Tibial artery (tissue), 4 donors: ENCODE measurements around the gene ITSN1.

Experiments used
- DNase-seq, 2 donors: peaks; one replicate each; pipeline ENCODE4 v3.0.0-alpha.2; 2019
- H3K27ac ChIP-seq, 2 donors: fragments of 200-600 bp; sonication (generic) in 1 of 2; 1 replicate in 1 of 2; 2 replicates in 1 of 2; pipeline ENCODE4 v1.5.1; 2018 to 2019; ENCODE audit warnings: mild to moderate bottlenecking in 1 of 2
- H3K27me3 ChIP-seq, 2 donors: fragments of 200-600 bp; sonication (generic) in 1 of 2; one replicate each; pipeline versions ENCODE4 v1.5.1 to v1.6.0; 2016 to 2019
- H3K36me3 ChIP-seq, 3 donors: fragments of 200-600 bp; sonication (generic) in 2 of 3; one replicate each; pipeline ENCODE4 v1.5.1; 2016 to 2019; ENCODE audit warnings: mild to moderate bottlenecking in 2 of 3
- H3K4me1 ChIP-seq, 4 donors: fragments of 200-600 bp; sonication (generic) in 2 of 4; 1 replicate in 3 of 4; 2 replicates in 1 of 4; pipeline ENCODE4 v1.5.1; 2016 to 2019
- H3K4me3 ChIP-seq, 2 donors: fragments of 200-600 bp; sonication (generic) in 1 of 2; 1 replicate in 1 of 2; 2 replicates in 1 of 2; pipeline ENCODE4 v1.5.1; 2018 to 2019; ENCODE audit warnings: mild to moderate bottlenecking in 2 of 2
- H3K9me3 ChIP-seq, 3 donors: fragments of 200-600 bp; sonication (generic) in 1 of 3; one replicate each; pipeline ENCODE4 v1.5.1; 2016 to 2019
- CTCF ChIP-seq, 2 experiments: fragments of 200-600 bp in 1 of 2; fragments of 450-650 bp in 1 of 2; IDR thresholded peaks; one replicate each; pipeline ENCODE4 v1.5.1; 2017 to 2019; ENCODE audit warnings: antibody characterized with exemption in 2 of 2, mild to moderate bottlenecking in 1 of 2, moderate library complexity in 1 of 2
- intact Hi-C: fragments of 100-400 bp; cut with DNase I; formaldehyde crosslinking; loops from one replicate; pipeline ENCODE4 v1.15.0; 2023; ENCODE audit warnings: low total_unique reads

ITSN1 gene

DNA sequence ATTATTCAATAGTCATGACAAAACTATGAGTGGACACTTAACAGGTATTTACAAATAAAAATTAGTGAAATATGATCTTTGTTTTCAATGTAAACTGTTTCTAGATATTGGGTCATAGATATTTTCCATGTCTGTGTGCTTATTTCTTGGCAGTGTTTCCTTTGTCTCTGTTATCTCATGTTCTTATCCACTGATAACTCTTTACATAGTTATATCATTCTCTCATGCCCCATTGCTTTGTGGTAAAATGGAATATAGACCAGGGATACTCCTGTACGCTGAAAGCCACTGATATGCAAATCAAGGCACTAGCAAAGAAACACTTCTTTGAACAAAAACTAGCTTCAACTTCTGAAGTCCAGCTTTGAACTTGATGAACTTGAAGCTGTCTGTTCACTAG is 113.1 kb downstream of the ITSN1 start:
- no peaks in the 10 kb centered on the region for H3K27me3 ChIP-seq

GRCh38 chr21:33760641-33761440 is 118.5 kb downstream of the ITSN1 start:
- Histone ChIP-seq H3K4me3 (peak overlapping the region; percentile 11 to 18), H3K36me3 (peaks cover 0 to 7% (median 0%) of the 10 kb centered on the region in 3 donors), H3K9me3 (no peaks in the 10 kb centered on the region), H3K4me1 (peaks cover 0 to 36% (median 13%) of the 10 kb centered on the region in 4 donors), H3K27ac (peak overlapping the region; percentile 55 to 68), H3K27me3 (no peaks in the 10 kb centered on the region)
- DNase-seq = peak; percentile 31 to 65
- intact Hi-C loops = no loop called here
- TF ChIP-seq CTCF (IDR thresholded peaks at IDR 0.05) = no peak

More for the DNA sequence above, 113.1 kb downstream of the ITSN1 start:
- H3K4me3 ChIP-seq = no peak overlapping the region
- no peaks in the 10 kb centered on the region for H3K9me3 ChIP-seq
- H3K4me1 ChIP-seq = peaks cover 0 to 21% (median 2%) of the 10 kb centered on the region in 4 donors
- TF ChIP-seq CTCF (IDR thresholded peaks at IDR 0.05) = no peak
- intact Hi-C loops = no loop called here
- no peak for DNase-seq
- no peak overlapping the region for H3K27ac ChIP-seq
- H3K36me3 ChIP-seq = peaks cover 0 to 14% (median 0%) of the 10 kb centered on the region in 3 donors

DNA sequence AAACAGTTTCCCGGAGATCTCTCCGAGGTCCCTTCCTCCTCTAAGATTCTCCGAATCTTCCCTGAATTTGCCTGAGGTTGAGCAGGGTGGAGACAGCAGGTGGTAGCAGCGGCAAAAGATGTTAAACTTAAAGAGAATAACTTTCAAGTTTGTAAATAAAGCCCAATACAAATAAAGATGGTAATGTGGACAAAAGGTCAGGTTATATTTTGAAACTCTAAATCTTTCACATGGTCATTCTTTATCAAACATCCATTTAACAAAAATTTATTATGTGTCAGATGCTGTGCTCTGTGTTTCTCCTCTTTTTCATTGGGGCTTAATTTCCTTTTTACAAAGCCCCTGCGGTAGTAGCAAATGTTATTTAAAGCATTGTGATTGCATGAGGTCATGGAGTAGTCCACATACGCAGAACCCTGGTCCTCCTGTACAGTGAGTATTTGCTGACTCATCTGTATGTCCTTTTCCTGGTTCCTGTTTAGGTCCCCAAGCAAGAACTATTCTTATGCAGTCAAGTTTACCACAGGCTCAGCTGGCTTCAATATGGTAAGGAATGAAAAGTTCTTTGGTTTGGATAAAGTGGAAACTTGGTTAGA is 119.2 kb downstream of the ITSN1 start:
- no peaks in the 10 kb centered on the region for H3K27me3 ChIP-seq
- peaks cover 6 to 13% (median 7%) of the 10 kb centered on the region in 3 donors for H3K36me3 ChIP-seq
- peaks cover 0 to 36% (median 13%) of the 10 kb centered on the region in 4 donors for H3K4me1 ChIP-seq
- peak overlapping the region; percentile 55 to 68 for H3K27ac ChIP-seq
- no peaks in the 10 kb centered on the region for H3K9me3 ChIP-seq
- H3K4me3 ChIP-seq = peak overlapping the region; percentile 11 to 18
- intact Hi-C loops = no loop called here
- TF ChIP-seq CTCF (IDR thresholded peaks at IDR 0.05) = no peak
- DNase-seq = peak in 1 of 2 donors; percentile 26

- no peaks in the 10 kb centered on the region for H3K27me3 ChIP-seq
- peak overlapping the region; percentile 25 to 31 for H3K27ac ChIP-seq
- no peaks in the 10 kb centered on the region for H3K9me3 ChIP-seq
- no peak for DNase-seq
- H3K4me3 ChIP-seq = no peak overlapping the region
- H3K36me3 ChIP-seq = peaks cover 8 to 25% (median 9%) of the 10 kb centered on the region in 3 donors
- H3K4me1 ChIP-seq = peaks cover 0 to 36% (median 13%) of the 10 kb centered on the region in 4 donors
- intact Hi-C loops = no loop called here
- no peak for TF ChIP-seq CTCF (IDR thresholded peaks at IDR 0.05)
Observed at GRCh38 chr21:33762803-33763581, 120.7 kb downstream of the ITSN1 start.

GRCh38 chr21:33763582-33763899 is 121.2 kb downstream of the ITSN1 start:
- H3K36me3 ChIP-seq = peaks cover 8 to 22% (median 9%) of the 10 kb centered on the region in 3 donors
- H3K4me3 ChIP-seq = no peak overlapping the region
- H3K27ac ChIP-seq = no peak overlapping the region
- no peaks in the 10 kb centered on the region for H3K27me3 ChIP-seq
- no peak for DNase-seq
- intact Hi-C loops = no loop called here
- H3K4me1 ChIP-seq = peaks cover 0 to 36% (median 13%) of the 10 kb centered on the region in 4 donors
- H3K9me3 ChIP-seq = no peaks in the 10 kb centered on the region
- no peak for TF ChIP-seq CTCF (IDR thresholded peaks at IDR 0.05)
